ENCODE results near the gene PRXL2B. TPM values are rescaled to one million over a fixed set of nuclear protein-coding genes. Genes with fewer than 3 reads are reported as not detected.

Gene PRXL2B
- total RNA-seq, 1 experiment from 2014 or later = 31.0 TPM

GRCh38 chr1:2604156-2604843 lies 17.7 kb downstream of the PRXL2B start:
- H3K4me3 Mint-ChIP-seq (ENCODE audit: low read depth, unreplicated experiment) = no peak overlapping the region
- H3K27me3 Mint-ChIP-seq (ENCODE audit: unreplicated experiment) = peaks cover 26% of the 10 kb centered on the region
- no TSS peak for BruUV-seq (replicated peaks)
- H3K36me3 Mint-ChIP-seq (ENCODE audit: insufficient read depth, unreplicated experiment) = peaks cover 3% of the 10 kb centered on the region
- H3K4me1 Mint-ChIP-seq (ENCODE audit: low read depth, unreplicated experiment) = no peaks in the 10 kb centered on the region
- no peak overlapping the region for H3K27ac Mint-ChIP-seq (ENCODE audit: unreplicated experiment)
- CTCF ChIA-PET = interaction anchor here (0.6 kb wide), 1 partner anchor 33 kb away, joined by 3 read pairs; no protein-coding TSS in a partner anchor
- intact Hi-C loops (cut with micrococcal nuclease; ENCODE audit: unreplicated experiment) = no loop called here
- TF ChIP-seq CTCF (IDR thresholded peaks at IDR 0.05; ENCODE audit: unreplicated experiment) = no peak
- DNase-seq = no peak
- H3K9me3 Mint-ChIP-seq (ENCODE audit: low read depth, unreplicated experiment) = no peaks in the 10 kb centered on the region

GRCh38 chr1:2604844-2605508 lies 18.4 kb downstream of the PRXL2B start:
- no peak overlapping the region for H3K4me3 Mint-ChIP-seq (ENCODE audit: low read depth, unreplicated experiment)
- peaks cover 3% of the 10 kb centered on the region for H3K36me3 Mint-ChIP-seq (ENCODE audit: insufficient read depth, unreplicated experiment)
- TF ChIP-seq CTCF (IDR thresholded peaks at IDR 0.05; ENCODE audit: unreplicated experiment) = no peak
- H3K4me1 Mint-ChIP-seq (ENCODE audit: low read depth, unreplicated experiment) = no peaks in the 10 kb centered on the region
- no peak overlapping the region for H3K27ac Mint-ChIP-seq (ENCODE audit: unreplicated experiment)
- peaks cover 26% of the 10 kb centered on the region for H3K27me3 Mint-ChIP-seq (ENCODE audit: unreplicated experiment)
- BruUV-seq (replicated peaks) = no TSS peak
- intact Hi-C loops (cut with micrococcal nuclease; ENCODE audit: unreplicated experiment) = no loop called here
- DNase-seq = no peak
- CTCF ChIA-PET = interaction anchor here (0.7 kb wide), 1 partner anchor 347 kb away, joined by 3 read pairs; no protein-coding TSS in a partner anchor
- H3K9me3 Mint-ChIP-seq (ENCODE audit: low read depth, unreplicated experiment) = no peaks in the 10 kb centered on the region

GRCh38 chr1:2605509-2606395 lies 19.2 kb downstream of the PRXL2B start:
- CTCF ChIA-PET = interaction anchor here (0.7 kb wide), 1 partner anchor 347 kb away, joined by 3 read pairs; no protein-coding TSS in a partner anchor
- no TSS peak for BruUV-seq (replicated peaks)

More at GRCh38 chr1:2605509-2606395, 19.2 kb downstream of the PRXL2B start:
- Mint-ChIP-seq H3K9me3 (ENCODE audit: low read depth, unreplicated experiment) (no peaks in the 10 kb centered on the region), H3K27me3 (ENCODE audit: unreplicated experiment) (peaks cover 26% of the 10 kb centered on the region), H3K4me3 (ENCODE audit: low read depth, unreplicated experiment) (no peak overlapping the region), H3K27ac (ENCODE audit: unreplicated experiment) (no peak overlapping the region), H3K36me3 (ENCODE audit: insufficient read depth, unreplicated experiment) (peaks cover 3% of the 10 kb centered on the region), H3K4me1 (ENCODE audit: low read depth, unreplicated experiment) (no peaks in the 10 kb centered on the region)
- DNase-seq = no peak
- TF ChIP-seq CTCF (IDR thresholded peaks at IDR 0.05; ENCODE audit: unreplicated experiment) = no peak
- intact Hi-C loops (cut with micrococcal nuclease; ENCODE audit: unreplicated experiment) = no loop called here
